NCI-H1930 (cell line): ENCODE data around the gene RNF8.

Source experiments
- DNase-seq, 2 experiments: peaks; one replicate each; lab custom pipeline; 2025; lab: John Stamatoyannopoulos, UW

RNF8 gene

GRCh38 chr6:37359039-37359438 lies 5.3 kb downstream of the RNF8 start:
- no peak for DNase-seq

GRCh38 chr6:37362101-37362828 lies 8.5 kb downstream of the RNF8 start:
- no peak for DNase-seq

- no peak for DNase-seq
These were observed 12.0 kb downstream of the RNF8 start for GRCh38 chr6:37365791-37366190.

- DNase-seq: no peak
These were observed 13.1 kb downstream of the RNF8 start for GRCh38 chr6:37366910-37367309.

- DNase-seq: no peak
These were observed 15.2 kb downstream of the RNF8 start for GRCh38 chr6:37368961-37369320.

GRCh38 chr6:37369321-37370201 lies 15.8 kb downstream of the RNF8 start:
- DNase-seq: no peak

GRCh38 chr6:37371154-37372083 lies 17.6 kb downstream of the RNF8 start:
- DNase-seq: no peak

GRCh38 chr6:37372116-37372515 lies 18.3 kb downstream of the RNF8 start:
- no peak for DNase-seq

- DNase-seq: no peak
These were observed 20.2 kb downstream of the RNF8 start for GRCh38 chr6:37373822-37374471.

GRCh38 chr6:37375376-37375775 lies 21.6 kb downstream of the RNF8 start:
- DNase-seq: no peak

GRCh38 chr6:37376078-37376743 lies 22.4 kb downstream of the RNF8 start:
- DNase-seq: no peak

- no peak for DNase-seq
These were observed 27.8 kb downstream of the RNF8 start for GRCh38 chr6:37381579-37381978.

- no peak for DNase-seq
These were observed 29.4 kb downstream of the RNF8 start for GRCh38 chr6:37382994-37383765.

GRCh38 chr6:37388578-37388977 lies 34.8 kb downstream of the RNF8 start:
- no peak for DNase-seq

- DNase-seq: no peak
These were observed 36.1 kb downstream of the RNF8 start for GRCh38 chr6:37389857-37390256.

- no peak for DNase-seq
These were observed 37.3 kb downstream of the RNF8 start for GRCh38 chr6:37391120-37391519.

- DNase-seq: no peak
These were observed 39.0 kb downstream of the RNF8 start for GRCh38 chr6:37392821-37393220.

GRCh38 chr6:37393381-37393929 lies 39.7 kb downstream of the RNF8 start:
- no peak for DNase-seq

- no peak for DNase-seq
These were observed 42.9 kb downstream of the RNF8 start for GRCh38 chr6:37396571-37397180.

GRCh38 chr6:37399131-37399530 lies 45.3 kb downstream of the RNF8 start:
- DNase-seq: no peak
